Kidney (tissue), 14 donors: ENCODE results near the gene PCBP4. TPM values are rescaled to one million over a fixed set of nuclear protein-coding genes. Genes with fewer than 3 reads are reported as not detected.

Experiments
- DNase-seq, 5 donors: peaks; one replicate each; pipeline ENCODE4 v3.0.0-alpha.2; 2013 to 2020
- FAIRE-seq: peaks from 2 replicates; lab custom pipeline; 2012; peaks lifted over from hg19 to GRCh38; lab: Jason Lieb, UNC
- H3K27ac ChIP-seq, 2 donors: one replicate each; pipeline ENCODE4 v1.7.0; 2013; ENCODE audit warnings: low read depth in 2 of 2, low read length in 2 of 2, inconsistent platforms in 1 of 2
- H3K27me3 ChIP-seq: one replicate; pipeline ENCODE4 v1.7.1; 2013; ENCODE audit warnings: low read length, inconsistent platforms; ENCODE audit not compliant: control insufficient read depth, insufficient read depth
- H3K36me3 ChIP-seq, 3 donors: one replicate each; pipeline versions ENCODE4 v1.7.0 to v1.7.1; 2013; ENCODE audit warnings: low read length in 3 of 3, control low read depth in 1 of 3, inconsistent platforms in 1 of 3; ENCODE audit not compliant: insufficient read depth in 3 of 3, control insufficient read depth in 2 of 3
- H3K4me1 ChIP-seq, 3 donors: one replicate each; pipeline versions ENCODE4 v1.7.0 to v1.7.1; 2013; ENCODE audit warnings: low read length in 3 of 3, inconsistent platforms in 1 of 3, low read depth in 1 of 3; ENCODE audit not compliant: control insufficient read depth in 2 of 3, insufficient read depth in 2 of 3
- H3K4me3 ChIP-seq, 3 donors: one replicate each; pipeline versions ENCODE4 v1.7.0 to v1.8.1; 2013; ENCODE audit warnings: low read length in 3 of 3, control low read depth in 1 of 3, inconsistent platforms in 1 of 3
- H3K9ac ChIP-seq, 3 donors: one replicate each; pipeline versions ENCODE4 v1.7.0 to v1.7.1; 2013; ENCODE audit warnings: low read length in 3 of 3, control low read depth in 1 of 3, inconsistent platforms in 1 of 3
- H3K9me3 ChIP-seq, 3 donors: one replicate each; pipeline versions ENCODE4 v1.7.0 to v1.7.1; 2013; ENCODE audit warnings: low read length in 3 of 3, control low read depth in 1 of 3, inconsistent platforms in 1 of 3; ENCODE audit not compliant: control insufficient read depth in 2 of 3, insufficient read depth in 1 of 3
- intact Hi-C: fragments of 100-400 bp; cut with DNase I; formaldehyde crosslinking; loops from one replicate; pipeline ENCODE4 v1.11.1; 2022
- polyA plus RNA-seq: library from polyadenylated mRNA; stranded (reverse); fragments of 350-450 nt; fragmentation: Illumina TruSeq; extraction: RNeasy Lipid Tissue Mini Kit (QIAGEN cat#74804); gene quantifications from one replicate; pipeline ENCODE4 v1.2.3, GENCODE V29; 2014; ENCODE audit warnings: low read depth, low replicate concordance; ENCODE audit not compliant: insufficient read depth
- total RNA-seq: library from RNA; stranded (reverse); fragmentation: NEBNext Ultra II Directional; extraction: Animal tissue kit (Norgen Biotek cat#: 25700); gene quantifications from one replicate; pipeline ENCODE4 v1.2.1, GENCODE V29; 2021
- TF ChIP-seq, protein P1 (sequence below): IDR thresholded peaks from 3 replicates; pipeline ENCODE4 v1.5.1; 2012; ENCODE audit warnings: mild to moderate bottlenecking, moderate library complexity, borderline replicate concordance; ENCODE audit not compliant: insufficient read depth; ENCODE audit errors: extremely low read depth
- donor health status: control.
- donor health status: control.
- donor health status: control.
- donor health status: control.
- donor health status: control.
- donor health status: DM: yes; HTN: yes; CAD: no.
- donor health status: Normal renal cell carcinoma (clear cell type).

The PCBP4 gene
- total and polyA plus RNA-seq, 2 donors from 2014 or later, result 31.7 to 34.0 TPM

- TF ChIP-seq, protein P1, sequence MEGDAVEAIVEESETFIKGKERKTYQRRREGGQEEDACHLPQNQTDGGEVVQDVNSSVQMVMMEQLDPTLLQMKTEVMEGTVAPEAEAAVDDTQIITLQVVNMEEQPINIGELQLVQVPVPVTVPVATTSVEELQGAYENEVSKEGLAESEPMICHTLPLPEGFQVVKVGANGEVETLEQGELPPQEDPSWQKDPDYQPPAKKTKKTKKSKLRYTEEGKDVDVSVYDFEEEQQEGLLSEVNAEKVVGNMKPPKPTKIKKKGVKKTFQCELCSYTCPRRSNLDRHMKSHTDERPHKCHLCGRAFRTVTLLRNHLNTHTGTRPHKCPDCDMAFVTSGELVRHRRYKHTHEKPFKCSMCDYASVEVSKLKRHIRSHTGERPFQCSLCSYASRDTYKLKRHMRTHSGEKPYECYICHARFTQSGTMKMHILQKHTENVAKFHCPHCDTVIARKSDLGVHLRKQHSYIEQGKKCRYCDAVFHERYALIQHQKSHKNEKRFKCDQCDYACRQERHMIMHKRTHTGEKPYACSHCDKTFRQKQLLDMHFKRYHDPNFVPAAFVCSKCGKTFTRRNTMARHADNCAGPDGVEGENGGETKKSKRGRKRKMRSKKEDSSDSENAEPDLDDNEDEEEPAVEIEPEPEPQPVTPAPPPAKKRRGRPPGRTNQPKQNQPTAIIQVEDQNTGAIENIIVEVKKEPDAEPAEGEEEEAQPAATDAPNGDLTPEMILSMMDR, result no peak
- intact Hi-C loops, result loop anchor here (5.0 kb wide), 1 partner anchor 33 kb away; no protein-coding TSS in a partner anchor
- FAIRE-seq, result no peak
- H3K4me1 ChIP-seq, result peaks cover 0 to 31% (median 0%) of the 10 kb centered on the region in 3 donors
- no peaks in the 10 kb centered on the region for H3K9me3 ChIP-seq
- no peaks in the 10 kb centered on the region for H3K27me3 ChIP-seq
- no peak for DNase-seq
- H3K27ac ChIP-seq, result no peak overlapping the region
- no peak overlapping the region for H3K4me3 ChIP-seq
- H3K36me3 ChIP-seq, result no peaks in the 10 kb centered on the region
- H3K9ac ChIP-seq, result no peak overlapping the region
These were observed 46.7 kb upstream of the PCBP4 start for GRCh38 chr3:52013802-52014598.

DNA sequence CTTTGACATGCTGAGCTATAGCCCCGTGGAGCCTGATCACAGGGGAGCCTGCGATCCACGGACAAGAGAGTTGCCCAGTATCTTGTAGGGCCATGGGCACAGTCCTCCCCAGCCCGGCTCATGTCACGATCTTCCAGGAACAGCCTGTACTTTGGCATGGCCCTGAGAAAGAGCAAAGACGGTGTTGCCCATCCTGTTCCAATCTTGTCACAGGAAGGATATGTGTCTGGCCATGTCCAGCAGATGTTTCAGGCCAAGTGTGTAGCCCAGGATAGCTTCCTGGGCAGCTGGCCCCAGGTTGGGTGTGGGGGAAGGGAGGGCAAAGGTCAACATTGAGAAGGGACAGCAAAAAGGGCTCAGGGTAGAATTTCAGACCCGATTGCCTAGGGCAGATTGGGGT is 45.4 kb upstream of the PCBP4 start:
- TF ChIP-seq, protein P1, result no peak
- Histone ChIP-seq H3K36me3 (no peaks in the 10 kb centered on the region), H3K9me3 (no peaks in the 10 kb centered on the region), H3K9ac (no peak overlapping the region), H3K4me1 (peaks cover 0 to 28% (median 0%) of the 10 kb centered on the region in 3 donors), H3K27me3 (no peaks in the 10 kb centered on the region), H3K27ac (peak overlapping the region in 1 of 2 donors; percentile 53), H3K4me3 (no peak overlapping the region)
- DNase-seq (no peak), FAIRE-seq (no peak)
- intact Hi-C loops, result loop anchor here (5.0 kb wide), 1 partner anchor 35 kb away; no protein-coding TSS in a partner anchor

GRCh38 chr3:52010431-52010830 is 43.2 kb upstream of the PCBP4 start:
- H3K9me3 ChIP-seq, result no peaks in the 10 kb centered on the region
- no peaks in the 10 kb centered on the region for H3K27me3 ChIP-seq
- H3K4me3 ChIP-seq, result no peak overlapping the region
- no peaks in the 10 kb centered on the region for H3K36me3 ChIP-seq
- peaks cover 0 to 25% (median 3%) of the 10 kb centered on the region in 3 donors for H3K4me1 ChIP-seq
- no peak overlapping the region for H3K9ac ChIP-seq
- TF ChIP-seq, protein P1, result no peak
- DNase-seq, result no peak
- FAIRE-seq, result no peak
- intact Hi-C loops, result loop anchor here (5.0 kb wide), 1 partner anchor 37 kb away; no protein-coding TSS in a partner anchor
- H3K27ac ChIP-seq, result no peak overlapping the region
